Measurements from ENCODE around the gene ITGA2.

Gene ITGA2

GRCh38 chr5:53017794-53018391 lies 28.7 kb downstream of the ITGA2 start:
- H2AFZ ChIP-seq: no peak overlapping the region
- H3K27ac ChIP-seq: no peak overlapping the region
- no peaks in the 10 kb centered on the region for H3K27me3 ChIP-seq (ENCODE audit: control insufficient read depth, insufficient read depth, low read length)
- no peaks in the 10 kb centered on the region for H3K9me3 ChIP-seq (ENCODE audit: control insufficient read depth, low read length)
- H3K4me3 ChIP-seq (ENCODE audit: low read depth, low read length): no peak overlapping the region
- H3K36me3 ChIP-seq (ENCODE audit: control insufficient read depth, insufficient read depth, low read length): no peaks in the 10 kb centered on the region
- H3K4me2 ChIP-seq (ENCODE audit: low read length): no peak overlapping the region
- H3K79me2 ChIP-seq: peaks cover 2% of the 10 kb centered on the region
- no peaks in the 10 kb centered on the region for H3K4me1 ChIP-seq
- TF ChIP-seq, protein P1, sequence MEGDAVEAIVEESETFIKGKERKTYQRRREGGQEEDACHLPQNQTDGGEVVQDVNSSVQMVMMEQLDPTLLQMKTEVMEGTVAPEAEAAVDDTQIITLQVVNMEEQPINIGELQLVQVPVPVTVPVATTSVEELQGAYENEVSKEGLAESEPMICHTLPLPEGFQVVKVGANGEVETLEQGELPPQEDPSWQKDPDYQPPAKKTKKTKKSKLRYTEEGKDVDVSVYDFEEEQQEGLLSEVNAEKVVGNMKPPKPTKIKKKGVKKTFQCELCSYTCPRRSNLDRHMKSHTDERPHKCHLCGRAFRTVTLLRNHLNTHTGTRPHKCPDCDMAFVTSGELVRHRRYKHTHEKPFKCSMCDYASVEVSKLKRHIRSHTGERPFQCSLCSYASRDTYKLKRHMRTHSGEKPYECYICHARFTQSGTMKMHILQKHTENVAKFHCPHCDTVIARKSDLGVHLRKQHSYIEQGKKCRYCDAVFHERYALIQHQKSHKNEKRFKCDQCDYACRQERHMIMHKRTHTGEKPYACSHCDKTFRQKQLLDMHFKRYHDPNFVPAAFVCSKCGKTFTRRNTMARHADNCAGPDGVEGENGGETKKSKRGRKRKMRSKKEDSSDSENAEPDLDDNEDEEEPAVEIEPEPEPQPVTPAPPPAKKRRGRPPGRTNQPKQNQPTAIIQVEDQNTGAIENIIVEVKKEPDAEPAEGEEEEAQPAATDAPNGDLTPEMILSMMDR (IDR thresholded peaks at IDR 0.05): no peak
- no peak overlapping the region for H3K9ac ChIP-seq

DNA sequence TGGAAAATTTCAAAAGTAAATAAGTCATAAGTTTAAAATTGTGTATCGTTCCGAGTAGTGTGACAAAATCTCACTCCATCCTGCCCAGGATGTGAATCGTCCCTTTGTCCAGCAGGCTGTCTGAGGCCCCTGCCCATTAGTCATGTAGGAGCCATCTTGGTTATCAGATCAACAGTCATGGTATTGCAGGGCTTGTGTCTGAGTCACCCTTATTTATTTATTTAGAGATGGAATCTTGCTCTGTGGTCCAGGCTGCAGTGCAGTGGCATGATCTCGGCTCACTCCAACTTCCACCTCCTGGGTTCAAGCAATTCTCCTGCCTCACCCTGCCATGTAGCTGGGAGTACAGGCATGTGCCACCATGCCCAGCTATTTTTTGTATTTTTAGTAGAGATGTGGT lies 30.2 kb downstream of the ITGA2 start:
- Histone ChIP-seq H3K9ac (no peak overlapping the region), H3K4me3 (ENCODE audit: low read depth, low read length) (no peak overlapping the region), H3K36me3 (ENCODE audit: control insufficient read depth, insufficient read depth, low read length) (no peaks in the 10 kb centered on the region), H3K4me1 (peaks cover 3% of the 10 kb centered on the region), H2AFZ (no peak overlapping the region), H3K79me2 (peaks cover 2% of the 10 kb centered on the region), H3K27me3 (ENCODE audit: control insufficient read depth, insufficient read depth, low read length) (no peaks in the 10 kb centered on the region), H3K4me2 (ENCODE audit: low read length) (no peak overlapping the region), H3K27ac (no peak overlapping the region), H3K9me3 (ENCODE audit: control insufficient read depth, low read length) (no peaks in the 10 kb centered on the region)
- TF ChIP-seq, protein P1 (IDR thresholded peaks at IDR 0.05): no peak

DNA sequence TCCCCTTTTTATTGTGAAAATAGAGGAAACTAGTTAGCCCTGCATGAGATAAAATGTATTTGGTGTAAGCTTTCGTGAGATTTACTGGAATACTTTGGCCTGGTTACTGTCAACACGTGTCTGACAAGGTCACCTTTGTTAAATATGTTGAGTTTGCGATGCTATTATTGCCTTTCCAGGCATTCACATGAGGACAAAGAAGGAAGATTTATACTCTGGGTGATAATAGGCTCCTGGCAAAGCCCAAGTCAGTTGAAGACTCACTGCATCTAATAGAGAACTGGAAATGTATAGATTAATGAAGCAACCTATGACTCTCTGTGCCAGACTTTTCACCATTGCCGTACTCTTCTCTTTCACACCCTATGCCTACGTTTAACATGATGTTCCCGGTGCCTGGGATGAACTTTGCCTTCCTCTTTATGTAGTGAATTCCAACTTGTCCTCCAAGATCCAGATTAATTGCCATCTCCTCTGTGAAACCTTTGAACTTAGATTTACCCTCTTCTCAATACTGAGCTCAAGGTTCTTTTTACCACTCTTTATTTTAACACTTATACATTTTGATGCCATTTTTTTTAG lies 33.9 kb downstream of the ITGA2 start:
- Histone ChIP-seq H3K27me3 (ENCODE audit: control insufficient read depth, insufficient read depth, low read length) (no peaks in the 10 kb centered on the region), H3K4me1 (peaks cover 6% of the 10 kb centered on the region), H3K4me2 (ENCODE audit: low read length) (no peak overlapping the region), H3K4me3 (ENCODE audit: low read depth, low read length) (no peak overlapping the region), H3K27ac (no peak overlapping the region), H2AFZ (no peak overlapping the region), H3K9me3 (ENCODE audit: control insufficient read depth, low read length) (no peaks in the 10 kb centered on the region), H3K79me2 (peaks cover 2% of the 10 kb centered on the region), H3K36me3 (ENCODE audit: control insufficient read depth, insufficient read depth, low read length) (no peaks in the 10 kb centered on the region), H3K9ac (no peak overlapping the region)
- TF ChIP-seq, protein P1 (IDR thresholded peaks at IDR 0.05): no peak

DNA sequence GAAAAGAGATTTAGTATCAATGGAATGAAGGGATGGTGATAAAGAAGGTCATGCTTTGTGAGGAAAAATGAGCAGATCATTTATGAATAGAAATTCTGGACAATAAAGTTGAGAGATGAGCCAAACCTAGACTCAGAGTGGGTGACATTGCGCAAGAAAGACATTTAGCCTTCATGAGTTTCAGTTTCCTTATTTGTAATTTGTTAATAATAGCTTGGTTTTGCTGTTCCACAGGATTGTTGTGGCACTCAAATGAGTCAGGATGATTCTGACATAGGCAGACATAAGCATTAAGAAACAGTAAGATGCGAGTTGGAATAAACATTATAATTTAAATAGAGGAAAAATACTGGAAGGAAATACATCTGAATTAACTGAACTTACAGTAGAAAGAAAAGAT lies 34.8 kb downstream of the ITGA2 start:
- TF ChIP-seq, protein P1 (IDR thresholded peaks at IDR 0.05): no peak
- Histone ChIP-seq H3K4me2 (ENCODE audit: low read length) (no peak overlapping the region), H3K9me3 (ENCODE audit: control insufficient read depth, low read length) (no peaks in the 10 kb centered on the region), H3K36me3 (ENCODE audit: control insufficient read depth, insufficient read depth, low read length) (no peaks in the 10 kb centered on the region), H3K9ac (no peak overlapping the region), H3K4me1 (peaks cover 6% of the 10 kb centered on the region), H3K79me2 (peaks cover 2% of the 10 kb centered on the region), H3K27me3 (ENCODE audit: control insufficient read depth, insufficient read depth, low read length) (no peaks in the 10 kb centered on the region), H2AFZ (no peak overlapping the region), H3K4me3 (ENCODE audit: low read depth, low read length) (no peak overlapping the region), H3K27ac (no peak overlapping the region)

GRCh38 chr5:53024535-53024934 lies 35.4 kb downstream of the ITGA2 start:
- Histone ChIP-seq H3K4me2 (ENCODE audit: low read length) (no peak overlapping the region), H3K27ac (no peak overlapping the region), H3K36me3 (ENCODE audit: control insufficient read depth, insufficient read depth, low read length) (no peaks in the 10 kb centered on the region), H3K9me3 (ENCODE audit: control insufficient read depth, low read length) (no peaks in the 10 kb centered on the region), H3K4me3 (ENCODE audit: low read depth, low read length) (no peak overlapping the region), H3K4me1 (peaks cover 6% of the 10 kb centered on the region), H3K9ac (no peak overlapping the region), H2AFZ (no peak overlapping the region), H3K79me2 (peaks cover under 1% of the 10 kb centered on the region), H3K27me3 (ENCODE audit: control insufficient read depth, insufficient read depth, low read length) (no peaks in the 10 kb centered on the region)
- TF ChIP-seq, protein P1 (IDR thresholded peaks at IDR 0.05): no peak

Measured in parathyroid adenoma (tissue), 2 donors.